Activated naive CD4-positive, alpha-beta T cell treated with anti-CD3 and anti-CD28 coated beads, Interleukin-2, amount 50 U/mL, for 72 hours (primary cell): Measurements from ENCODE around the gene DLGAP4. TPM values are rescaled to one million over a fixed set of nuclear protein-coding genes. Genes with fewer than 3 reads are reported as not detected.
A peak's percentile ranks its signal among the peaks of the same experiment; 100 is the strongest.

Experiments
- ATAC-seq, 2 donors: fragments of 150-1000 bp; cut with Tn5 transposase; 2 replicates each; pipeline ENCODE4 v1.10.0; 2021; ENCODE audit warnings: mild to moderate bottlenecking in 2 of 2, moderate library complexity in 2 of 2
- DNase-seq, 2 donors: peaks; one replicate each; pipeline ENCODE4 v3.0.0; 2021 to 2022; ENCODE audit warnings: low spot score in 2 of 2
- H3K27ac Mint-ChIP-seq, 2 donors: one replicate each; pipeline ENCODE4 v1.8.0; 2022; ENCODE audit warnings: mild to moderate bottlenecking in 2 of 2, mixed read lengths in 2 of 2
- H3K36me3 Mint-ChIP-seq, 2 donors: one replicate each; pipeline ENCODE4 v1.8.0; 2022; ENCODE audit warnings: mixed read lengths in 2 of 2
- H3K9me3 Mint-ChIP-seq, 2 donors: one replicate each; pipeline ENCODE4 v1.8.0; 2022; ENCODE audit warnings: mixed read lengths in 2 of 2
- total RNA-seq, 2 donors: library from RNA; stranded (reverse); gene quantifications; one replicate each; pipeline ENCODE4 v1.2.3, GENCODE V29; 2022

The DLGAP4 gene
- total RNA-seq, 2 donors from 2014 or later: 29.7 to 40.2 TPM

- no peaks in the 10 kb centered on the region for H3K36me3 Mint-ChIP-seq
- peak overlapping the region in 1 of 2 donors; percentile 90 for H3K27ac Mint-ChIP-seq
- DNase-seq (no peak), ATAC-seq (no peak)
- peaks cover 0 to 1% of the 10 kb centered on the region in 2 donors for H3K9me3 Mint-ChIP-seq
These were observed 148.7 kb downstream of the DLGAP4 start for GRCh38 chr20:36454698-36455427.

DNA sequence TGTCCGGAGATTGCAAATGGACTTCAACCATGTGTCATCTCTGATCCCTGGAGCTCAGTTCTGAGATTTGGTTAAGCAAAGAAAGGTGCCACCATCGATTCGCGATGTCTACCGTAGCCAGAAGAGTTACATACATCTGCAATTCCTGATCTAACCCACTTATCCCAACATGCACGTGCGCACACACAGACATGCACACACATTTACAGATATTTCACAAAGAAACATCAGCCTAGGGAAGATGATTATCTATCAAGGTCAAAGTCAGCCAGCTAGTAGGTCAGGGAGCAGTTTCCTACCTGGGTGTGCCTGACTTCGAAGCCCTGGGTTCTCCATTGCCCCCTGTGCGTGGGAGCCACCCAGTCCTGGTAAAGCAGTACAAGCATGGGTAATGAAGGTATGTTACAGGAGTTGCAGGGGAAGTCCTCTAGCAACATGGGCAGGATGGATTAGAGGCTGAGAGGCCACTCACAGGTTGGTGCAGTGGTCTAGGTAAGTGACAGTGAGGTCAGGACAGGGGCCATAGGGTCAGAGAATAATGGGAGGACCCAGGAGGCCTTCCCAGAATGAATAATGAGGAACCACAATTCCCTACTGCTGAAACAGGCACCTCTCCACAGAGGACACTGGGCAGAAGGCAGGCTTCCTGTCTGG lies 150.0 kb downstream of the DLGAP4 start:
- Mint-ChIP-seq H3K36me3 (no peaks in the 10 kb centered on the region), H3K27ac (no peak overlapping the region), H3K9me3 (no peaks in the 10 kb centered on the region)
- no peak for ATAC-seq
- DNase-seq: no peak

GRCh38 chr20:36460648-36461599 lies 154.8 kb downstream of the DLGAP4 start:
- Mint-ChIP-seq H3K36me3 (no peaks in the 10 kb centered on the region), H3K9me3 (no peaks in the 10 kb centered on the region), H3K27ac (peak overlapping the region; percentile 63 to 89)
- ATAC-seq (peak; percentile 65 to 83), DNase-seq (peak; percentile 83 to 86)

DNA sequence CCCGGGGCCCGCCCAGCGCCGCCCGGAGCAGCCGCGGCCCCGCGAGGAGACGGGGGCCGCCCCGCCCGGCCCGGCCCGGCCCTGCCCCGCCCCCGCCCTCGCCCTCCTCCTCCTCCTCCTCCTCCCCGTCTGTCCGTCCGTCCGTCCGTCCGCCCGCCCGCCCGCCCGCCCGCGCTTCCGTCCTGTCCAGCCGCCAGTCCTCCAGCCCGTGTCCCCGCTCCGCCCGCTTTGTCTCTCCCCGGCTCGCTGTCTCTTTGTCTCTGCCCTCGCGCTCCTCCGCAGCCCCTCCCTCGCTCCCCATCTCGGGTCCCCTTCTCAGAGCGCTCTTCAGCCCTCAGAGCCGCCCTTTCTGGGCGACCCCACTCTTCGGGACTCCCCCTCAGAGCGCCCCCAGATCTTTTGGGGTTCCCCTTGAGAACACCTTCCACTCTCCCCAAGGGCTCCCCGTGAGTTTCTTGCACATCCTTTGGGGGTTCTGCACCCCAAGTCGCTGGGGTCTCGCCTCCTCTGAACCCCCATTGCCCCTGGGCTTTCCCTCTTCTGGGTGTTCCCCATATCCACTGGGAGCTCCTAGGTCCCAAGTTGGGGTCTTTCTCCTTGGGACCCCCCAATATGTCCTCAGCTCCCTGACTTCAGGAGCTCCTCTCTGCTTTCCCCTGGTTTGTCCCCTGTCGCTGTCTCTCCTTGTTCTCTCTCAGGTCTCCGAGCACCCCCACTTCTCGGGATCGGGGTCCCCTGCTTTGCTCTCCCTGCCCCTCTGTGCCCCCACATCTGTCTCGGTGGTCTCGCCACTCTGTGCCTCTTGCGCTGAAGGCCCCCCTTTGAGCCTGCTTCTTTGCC lies 155.7 kb downstream of the DLGAP4 start:
- ATAC-seq: peak; percentile 14 to 15
- no peaks in the 10 kb centered on the region for H3K36me3 Mint-ChIP-seq
- peak overlapping the region; percentile 87 to 94 for H3K27ac Mint-ChIP-seq
- no peaks in the 10 kb centered on the region for H3K9me3 Mint-ChIP-seq
- DNase-seq: peak; percentile 30 to 66

DNA sequence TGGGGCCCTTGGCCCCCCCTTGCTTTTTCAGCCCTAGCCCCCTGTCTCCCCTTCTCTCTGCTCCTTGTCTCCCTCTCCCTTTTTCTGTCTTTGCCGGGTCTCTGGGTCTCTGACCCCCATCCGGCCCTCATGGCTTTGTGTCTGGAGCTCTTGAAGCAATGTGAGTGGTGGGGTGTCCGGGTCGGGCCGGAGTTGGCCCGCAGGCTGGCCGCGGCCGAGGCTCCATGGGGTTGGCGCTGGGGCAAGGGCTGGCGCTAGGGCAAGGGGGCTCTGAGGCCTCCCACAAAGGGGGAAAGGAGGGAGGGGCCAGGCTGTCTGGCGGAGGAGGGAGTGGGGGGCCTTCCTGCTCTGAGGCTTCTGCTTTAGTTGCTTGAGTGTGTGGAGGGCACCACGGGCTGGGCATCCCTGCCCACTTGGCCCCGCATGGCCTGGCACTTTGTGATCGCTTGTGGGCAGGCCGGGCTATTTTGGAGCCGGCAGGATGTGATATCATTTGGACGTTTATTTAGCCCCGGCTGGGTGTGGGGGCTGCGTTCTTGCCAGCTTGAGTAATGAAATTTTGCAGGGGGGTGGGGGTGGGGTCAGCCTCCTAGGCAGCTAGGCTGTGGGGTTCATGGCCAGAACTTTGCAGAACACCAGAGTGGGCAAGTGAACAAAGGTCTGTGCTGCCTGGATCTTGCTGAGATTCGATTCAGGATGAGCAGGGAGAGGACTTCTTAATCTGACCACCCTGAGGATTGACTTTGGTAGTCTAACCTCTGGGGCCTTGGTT lies 156.5 kb downstream of the DLGAP4 start:
- DNase-seq (no peak), ATAC-seq (no peak)
- H3K27ac Mint-ChIP-seq: peak overlapping the region; percentile 87 to 94
- H3K36me3 Mint-ChIP-seq: no peaks in the 10 kb centered on the region
- H3K9me3 Mint-ChIP-seq: no peaks in the 10 kb centered on the region

GRCh38 chr20:36463212-36464061 lies 157.3 kb downstream of the DLGAP4 start:
- no peak for ATAC-seq
- H3K36me3 Mint-ChIP-seq: no peaks in the 10 kb centered on the region
- no peaks in the 10 kb centered on the region for H3K9me3 Mint-ChIP-seq
- H3K27ac Mint-ChIP-seq: peak overlapping the region; percentile 65 to 87
- no peak for DNase-seq

DNA sequence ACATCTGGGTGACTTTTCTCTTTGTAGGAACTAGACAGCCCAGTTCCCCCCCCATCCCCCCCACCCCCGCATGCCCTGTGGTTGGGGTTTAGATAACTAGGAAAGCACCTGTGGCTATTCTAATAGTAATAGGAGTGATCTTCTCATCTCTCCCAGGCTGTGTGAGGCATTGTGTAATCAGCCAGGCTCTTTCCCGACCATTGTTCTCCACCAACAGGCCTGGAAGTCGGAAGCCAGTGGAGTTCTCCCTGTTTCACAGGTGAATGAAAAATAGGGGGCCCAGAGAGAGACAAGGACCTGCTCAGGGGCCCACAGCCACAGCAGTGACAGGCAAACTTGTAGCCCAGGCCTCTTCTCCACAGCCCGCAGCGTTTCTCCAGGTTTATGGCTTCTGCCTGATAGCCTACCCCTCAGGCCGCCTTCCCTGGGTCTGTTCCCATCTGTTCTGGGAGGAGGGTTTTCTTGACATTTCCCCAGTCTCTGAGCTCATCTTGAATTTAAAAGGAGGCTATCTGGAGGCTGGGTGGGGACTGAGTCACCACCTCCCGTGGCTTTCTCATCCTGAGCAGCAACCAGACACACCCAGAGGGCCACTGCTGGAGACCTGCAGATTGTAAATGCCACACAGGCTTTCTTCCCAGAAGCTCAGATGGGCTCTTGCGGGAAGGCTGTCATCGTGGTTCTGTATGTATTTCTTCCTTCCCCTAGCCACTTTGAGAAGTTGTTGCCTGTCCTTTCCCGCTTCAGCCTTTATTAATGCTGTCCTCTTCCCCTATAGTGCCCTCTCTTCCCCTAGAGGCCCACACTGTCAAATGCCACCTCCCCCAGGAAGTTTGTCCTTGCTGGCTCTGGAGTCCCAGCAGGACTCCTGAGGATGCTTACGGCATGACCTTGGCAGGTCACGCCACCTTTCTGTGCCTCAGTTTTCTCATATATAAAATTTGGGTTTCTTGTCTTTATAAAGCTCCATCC lies 159.3 kb downstream of the DLGAP4 start:
- Mint-ChIP-seq H3K27ac (peak overlapping the region; percentile 65 to 86), H3K36me3 (no peaks in the 10 kb centered on the region), H3K9me3 (no peaks in the 10 kb centered on the region)
- DNase-seq (peak; percentile 43 to 70), ATAC-seq (peak; percentile 47 to 68)

DNA sequence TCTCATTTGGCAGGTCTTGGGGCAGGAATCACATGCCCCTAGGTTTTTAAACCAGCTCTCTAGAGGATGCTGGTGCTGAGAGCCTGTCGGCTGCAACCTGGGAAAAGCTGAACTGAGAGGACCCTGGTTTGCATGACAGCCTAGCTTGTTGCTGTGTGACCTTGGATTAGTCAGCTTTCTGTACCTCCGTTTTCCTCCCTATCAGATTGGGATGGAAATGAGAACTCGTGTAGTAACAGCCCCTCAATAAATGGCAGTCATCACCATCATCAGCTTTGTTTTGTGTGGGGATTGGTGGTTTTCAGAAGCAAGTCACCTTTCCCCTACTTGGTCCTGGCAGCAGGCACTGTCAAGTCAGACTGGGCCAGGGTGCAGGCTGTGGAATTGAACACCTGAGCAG lies 159.9 kb downstream of the DLGAP4 start:
- peak overlapping the region; percentile 65 to 86 for H3K27ac Mint-ChIP-seq
- DNase-seq (no peak), ATAC-seq (peak; percentile 2 to 31)
- no peaks in the 10 kb centered on the region for H3K9me3 Mint-ChIP-seq
- no peaks in the 10 kb centered on the region for H3K36me3 Mint-ChIP-seq

- Mint-ChIP-seq H3K9me3 (no peaks in the 10 kb centered on the region), H3K36me3 (no peaks in the 10 kb centered on the region), H3K27ac (peak overlapping the region; percentile 34 to 86)
- DNase-seq: peak in 1 of 2 donors; percentile 42
- ATAC-seq: no peak
These were observed 161.2 kb downstream of the DLGAP4 start for GRCh38 chr20:36467076-36467999.

DNA sequence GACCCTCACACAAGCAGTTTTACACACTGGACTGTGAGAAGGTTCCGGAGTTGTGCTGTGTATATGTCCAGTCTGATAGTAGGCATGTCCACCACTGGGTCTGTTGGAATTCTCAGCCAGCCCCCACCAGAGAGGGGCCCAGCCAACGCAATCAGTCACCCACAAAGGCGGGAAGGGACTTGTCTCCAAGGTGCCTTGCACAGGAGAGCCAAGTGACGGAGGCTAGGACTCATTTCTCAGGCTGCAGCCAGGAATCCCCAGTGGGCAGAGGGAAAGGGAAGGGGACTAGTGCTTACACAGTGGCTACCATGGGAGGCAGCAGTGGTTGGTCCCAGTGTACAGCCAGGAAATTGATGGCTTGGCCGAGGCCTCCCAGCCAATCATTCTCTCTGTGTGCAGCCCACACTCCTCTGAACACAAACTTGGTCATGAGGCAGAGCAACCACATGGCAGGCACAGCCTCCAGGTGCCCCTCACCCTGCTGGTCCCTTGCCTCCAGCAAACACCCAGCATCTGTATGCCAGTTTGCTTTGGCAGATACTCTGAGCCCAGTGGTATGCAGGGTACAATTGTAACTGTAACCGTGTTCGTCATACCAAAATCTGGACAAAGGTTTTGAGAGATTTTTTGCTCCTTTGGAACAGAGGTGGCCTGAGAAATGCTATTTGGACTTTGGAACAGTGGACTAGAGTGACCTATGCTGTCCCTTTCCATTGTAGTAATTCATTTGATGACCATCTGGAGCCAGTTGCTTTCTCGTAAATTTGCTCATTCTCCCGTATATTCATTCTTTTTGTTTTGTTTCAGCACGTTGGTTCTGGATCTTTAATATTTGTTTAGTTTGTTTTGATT lies 162.2 kb downstream of the DLGAP4 start:
- no peak for DNase-seq
- peak overlapping the region in 1 of 2 donors; percentile 22 for H3K27ac Mint-ChIP-seq
- ATAC-seq: no peak
- H3K9me3 Mint-ChIP-seq: no peaks in the 10 kb centered on the region
- H3K36me3 Mint-ChIP-seq: no peaks in the 10 kb centered on the region

- no peaks in the 10 kb centered on the region for H3K9me3 Mint-ChIP-seq
These were observed 163.8 kb downstream of the DLGAP4 start for GRCh38 chr20:36469973-36470372.

More at GRCh38 chr20:36469973-36470372, 163.8 kb downstream of the DLGAP4 start:
- H3K36me3 Mint-ChIP-seq: no peaks in the 10 kb centered on the region
- H3K27ac Mint-ChIP-seq: peak overlapping the region in 1 of 2 donors; percentile 3
- no peak for ATAC-seq
- DNase-seq: no peak
